ACHN (cell line): Measurements from ENCODE around the gene KRTAP3-3.

ENCODE experiments used
- DNase-seq: peaks from one replicate; pipeline ENCODE4 v3.0.0-alpha.2; 2015
- in situ Hi-C: cut with HindIII; loops from 2 replicates; pipeline ENCODE4 v1.10.0; 2017; ENCODE audit warnings: low sequenced_read_pairs, low pct_ligation_motif_present, low pct_unique_long_range_greater_than_20kb

The KRTAP3-3 gene

GRCh38 chr17:40974366-40974765 lies 19.6 kb downstream of the KRTAP3-3 start:
- in situ Hi-C loops: no loop called here
- no peak for DNase-seq

GRCh38 chr17:40967582-40967981 lies 26.4 kb downstream of the KRTAP3-3 start:
- in situ Hi-C loops: no loop called here
- DNase-seq: no peak

GRCh38 chr17:40966848-40967247 lies 27.1 kb downstream of the KRTAP3-3 start, which contains the start of gene KRT39:
TSS of gene KRT39 (minus strand) at chr17:40966948. CDS start at chr17:40966856, 92 bp downstream.
- in situ Hi-C loops: no loop called here
- DNase-seq: no peak

GRCh38 chr17:40963838-40964237 lies 30.1 kb downstream of the KRTAP3-3 start:
- in situ Hi-C loops: no loop called here
- DNase-seq: peak; percentile 50

- no peak for DNase-seq
- in situ Hi-C loops: no loop called here
Measured at GRCh38 chr17:40962059-40962561, 31.9 kb downstream of the KRTAP3-3 start.

GRCh38 chr17:40961591-40961990 lies 32.4 kb downstream of the KRTAP3-3 start:
- in situ Hi-C loops: no loop called here
- no peak for DNase-seq

GRCh38 chr17:40960144-40960543 lies 33.8 kb downstream of the KRTAP3-3 start:
- in situ Hi-C loops: no loop called here
- DNase-seq: no peak

GRCh38 chr17:40958086-40958953 lies 35.6 kb downstream of the KRTAP3-3 start:
- DNase-seq: no peak
- in situ Hi-C loops: no loop called here

- no peak for DNase-seq
- in situ Hi-C loops: no loop called here
Measured at GRCh38 chr17:40956401-40957254, 37.3 kb downstream of the KRTAP3-3 start.

- in situ Hi-C loops: no loop called here
- no peak for DNase-seq
Measured at GRCh38 chr17:40953881-40954280, 40.1 kb downstream of the KRTAP3-3 start.

- DNase-seq: no peak
- in situ Hi-C loops: no loop called here
Measured at GRCh38 chr17:40952661-40953060, 41.3 kb downstream of the KRTAP3-3 start.

GRCh38 chr17:40952154-40952553 lies 41.8 kb downstream of the KRTAP3-3 start:
- in situ Hi-C loops: no loop called here
- DNase-seq: no peak

- DNase-seq: no peak
- in situ Hi-C loops: no loop called here
Measured at GRCh38 chr17:40951011-40951622, 42.8 kb downstream of the KRTAP3-3 start.

GRCh38 chr17:40950176-40950575 lies 43.8 kb downstream of the KRTAP3-3 start:
- in situ Hi-C loops: no loop called here
- DNase-seq: no peak

- DNase-seq: no peak
- in situ Hi-C loops: no loop called here
Measured at GRCh38 chr17:40949418-40949817, 44.5 kb downstream of the KRTAP3-3 start.

- DNase-seq: no peak
- in situ Hi-C loops: no loop called here
Measured at GRCh38 chr17:40947929-40948328, 46.0 kb downstream of the KRTAP3-3 start.

- in situ Hi-C loops: no loop called here
- no peak for DNase-seq
Measured at GRCh38 chr17:40945414-40945813, 48.5 kb downstream of the KRTAP3-3 start.

GRCh38 chr17:40944531-40944930 lies 49.4 kb downstream of the KRTAP3-3 start:
- DNase-seq: no peak
- in situ Hi-C loops: no loop called here
